ENCODE results near the gene TOR4A.

Gene TOR4A

GRCh38 chr9:137279741-137280473 is 2.4 kb downstream of the TOR4A start:
- H3K27ac ChIP-seq = no peak overlapping the region
- TF ChIP-seq CTCF (IDR thresholded peaks at IDR 0.05) = no peak
- no peaks in the 10 kb centered on the region for H3K9me3 ChIP-seq
- H3K27me3 ChIP-seq = no peaks in the 10 kb centered on the region
- H3K4me1 ChIP-seq (ENCODE audit: control insufficient read depth in 1 of 2, insufficient read depth in 1 of 2, low read depth in 1 of 2, low read length in 1 of 2) = peaks cover 15 to 22% of the 10 kb centered on the region in 2 experiments
- H3K4me3 ChIP-seq (ENCODE audit: low read depth in 1 of 2, low read length in 1 of 2) = no peak overlapping the region
- H3K36me3 ChIP-seq = peaks cover 56% of the 10 kb centered on the region

GRCh38 chr9:137280474-137281344 is 3.2 kb downstream of the TOR4A start:
- H3K9me3 ChIP-seq = no peaks in the 10 kb centered on the region
- no peak overlapping the region for H3K4me3 ChIP-seq (ENCODE audit: low read depth in 1 of 2, low read length in 1 of 2)
- no peak for TF ChIP-seq CTCF (IDR thresholded peaks at IDR 0.05)
- H3K27ac ChIP-seq = no peak overlapping the region
- no peaks in the 10 kb centered on the region for H3K27me3 ChIP-seq
- H3K4me1 ChIP-seq (ENCODE audit: control insufficient read depth in 1 of 2, insufficient read depth in 1 of 2, low read depth in 1 of 2, low read length in 1 of 2) = peaks cover 15 to 22% of the 10 kb centered on the region in 2 experiments
- peaks cover 56% of the 10 kb centered on the region for H3K36me3 ChIP-seq

GRCh38 chr9:137281345-137282116 is 4.0 kb downstream of the TOR4A start:
- Histone ChIP-seq H3K9me3 (no peaks in the 10 kb centered on the region), H3K27me3 (no peaks in the 10 kb centered on the region), H3K4me3 (ENCODE audit: low read depth in 1 of 2, low read length in 1 of 2) (no peak overlapping the region), H3K27ac (no peak overlapping the region), H3K4me1 (ENCODE audit: control insufficient read depth in 1 of 2, insufficient read depth in 1 of 2, low read depth in 1 of 2, low read length in 1 of 2) (peaks cover 15 to 22% of the 10 kb centered on the region in 2 experiments), H3K36me3 (peaks cover 56% of the 10 kb centered on the region)
- no peak for TF ChIP-seq CTCF (IDR thresholded peaks at IDR 0.05)

- no peaks in the 10 kb centered on the region for H3K9me3 ChIP-seq
- no peaks in the 10 kb centered on the region for H3K4me1 ChIP-seq (ENCODE audit: control insufficient read depth in 1 of 2, insufficient read depth in 1 of 2, low read depth in 1 of 2, low read length in 1 of 2)
- H3K4me3 ChIP-seq (ENCODE audit: low read depth in 1 of 2, low read length in 1 of 2) = no peak overlapping the region
- H3K27me3 ChIP-seq = peaks cover 4% of the 10 kb centered on the region
- no peak overlapping the region for H3K27ac ChIP-seq
- peaks cover 21% of the 10 kb centered on the region for H3K36me3 ChIP-seq
- TF ChIP-seq CTCF (IDR thresholded peaks at IDR 0.05) = no peak
Observed at GRCh38 chr9:137286975-137287383, 9.5 kb downstream of the TOR4A start.

GRCh38 chr9:137293094-137293481 is 15.6 kb downstream of the TOR4A start:
- Histone ChIP-seq H3K4me3 (ENCODE audit: low read depth in 1 of 2, low read length in 1 of 2) (no peak overlapping the region), H3K27me3 (peaks cover 65% of the 10 kb centered on the region), H3K9me3 (no peaks in the 10 kb centered on the region), H3K27ac (no peak overlapping the region), H3K4me1 (ENCODE audit: control insufficient read depth in 1 of 2, insufficient read depth in 1 of 2, low read depth in 1 of 2, low read length in 1 of 2) (peaks cover 0 to 14% of the 10 kb centered on the region in 2 experiments), H3K36me3 (no peaks in the 10 kb centered on the region)
- TF ChIP-seq CTCF (IDR thresholded peaks at IDR 0.05) = no peak

Data from neutrophil (primary cell).